ENCODE data around the gene ERH. TPM values are rescaled to one million over a fixed set of nuclear protein-coding genes. Genes with fewer than 3 reads are reported as not detected.
"Not testable (repeated sequence)": the region's sequence is repeated elsewhere in the genome, so short reads cannot be mapped to it uniquely, and the experiment has no call there.

Gene ERH
- total RNA-seq, 2 experiments from 2014 or later: 327 to 330 TPM

DNA sequence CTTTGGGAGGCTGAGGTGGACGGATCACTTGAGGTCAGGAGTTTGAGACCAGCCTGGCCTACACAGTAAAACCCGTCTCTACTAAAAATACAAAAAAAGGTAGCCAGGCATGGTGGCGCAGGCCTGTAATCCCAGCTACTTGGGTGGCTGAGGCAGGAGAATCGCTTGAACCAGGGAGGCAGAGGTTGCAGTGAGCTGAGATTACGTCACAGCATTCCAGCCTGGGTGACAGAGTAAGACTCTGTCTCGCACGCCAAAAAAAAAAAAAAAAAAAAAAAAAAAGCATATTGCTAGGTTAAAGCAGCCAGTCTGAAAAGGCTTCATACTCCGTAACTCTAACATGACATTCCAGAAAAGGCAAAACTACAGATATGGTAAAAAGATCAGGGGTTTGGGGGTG lies 6.7 kb downstream of the ERH start:
- H3K27ac Mint-ChIP-seq, CTCF ChIA-PET, H3K27me3 Mint-ChIP-seq, DNase-seq, H3K9me3 Mint-ChIP-seq, H3K4me3 Mint-ChIP-seq: not testable (repeated sequence)
- Mint-ChIP-seq H3K36me3 (peaks cover 75% of the 10 kb centered on the region), H3K4me1 (ENCODE audit: low read depth) (peaks cover 68% of the 10 kb centered on the region)
- intact Hi-C loops (cut with micrococcal nuclease): loop anchor here (10.0 kb wide), 1 partner anchor 267 kb away; no protein-coding TSS in a partner anchor
- POLR2A ChIA-PET: interaction anchor here (1.2 kb wide), 1 partner anchor 24 kb away, joined by 3 read pairs; no protein-coding TSS in a partner anchor

DNA sequence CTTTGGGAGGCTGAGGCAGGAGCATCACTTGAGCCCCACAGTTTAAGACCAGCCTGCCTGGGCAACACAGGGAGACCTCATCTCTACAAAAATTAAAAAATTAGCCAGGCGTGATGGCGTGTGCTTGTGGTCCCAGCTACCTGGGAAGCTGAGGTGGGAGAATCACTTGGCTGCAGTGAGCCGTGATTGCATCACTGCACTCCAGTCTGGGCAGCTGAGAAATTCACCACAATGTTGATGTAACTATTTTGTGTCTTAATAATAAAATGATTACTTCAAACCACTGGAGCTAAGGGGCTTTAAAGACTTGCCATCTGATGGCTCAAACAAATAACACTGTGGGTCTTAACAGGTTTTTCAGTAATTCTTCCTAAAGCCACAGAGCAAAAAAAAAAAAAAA lies 10.8 kb downstream of the ERH start:
- no peak overlapping the region for H3K27ac Mint-ChIP-seq
- POLR2A ChIA-PET: no interaction called here

DNA sequence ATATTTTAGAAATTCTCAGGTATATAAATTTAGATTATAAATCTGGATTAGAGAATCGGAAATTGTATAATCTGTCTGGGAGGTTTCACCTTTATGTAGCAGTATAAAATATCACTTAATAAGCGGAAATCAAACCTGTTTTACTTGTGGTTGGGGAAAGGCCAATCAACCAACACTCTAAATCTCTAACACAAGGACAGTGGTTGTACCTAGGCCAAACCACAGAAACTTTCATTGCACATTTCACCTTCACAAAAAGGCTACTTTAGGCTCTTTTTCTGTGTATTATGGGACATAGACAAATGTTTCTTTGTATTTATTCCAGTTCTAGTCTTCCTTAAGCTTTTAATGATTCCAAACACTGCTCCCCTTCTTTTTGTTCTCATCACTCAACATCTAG lies 19.8 kb downstream of the ERH start:
- Mint-ChIP-seq H3K4me3 (no peak overlapping the region), H3K9me3 (peaks cover 2% of the 10 kb centered on the region), H3K27me3 (no peaks in the 10 kb centered on the region), H3K4me1 (ENCODE audit: low read depth) (peaks cover 14% of the 10 kb centered on the region), H3K27ac (no peak overlapping the region), H3K36me3 (peaks cover 42% of the 10 kb centered on the region)
- intact Hi-C loops (cut with micrococcal nuclease): no loop called here
- POLR2A ChIA-PET: no interaction called here
- CTCF ChIA-PET: no interaction called here
- DNase-seq: no peak

More for the DNA sequence above, 10.8 kb downstream of the ERH start:
- Mint-ChIP-seq H3K9me3 (no peaks in the 10 kb centered on the region), H3K4me1 (ENCODE audit: low read depth) (peaks cover 43% of the 10 kb centered on the region), H3K4me3 (no peak overlapping the region), H3K27me3 (no peaks in the 10 kb centered on the region), H3K36me3 (peaks cover 57% of the 10 kb centered on the region)
- no peak for DNase-seq
- CTCF ChIA-PET: no interaction called here
- intact Hi-C loops (cut with micrococcal nuclease): no loop called here

DNA sequence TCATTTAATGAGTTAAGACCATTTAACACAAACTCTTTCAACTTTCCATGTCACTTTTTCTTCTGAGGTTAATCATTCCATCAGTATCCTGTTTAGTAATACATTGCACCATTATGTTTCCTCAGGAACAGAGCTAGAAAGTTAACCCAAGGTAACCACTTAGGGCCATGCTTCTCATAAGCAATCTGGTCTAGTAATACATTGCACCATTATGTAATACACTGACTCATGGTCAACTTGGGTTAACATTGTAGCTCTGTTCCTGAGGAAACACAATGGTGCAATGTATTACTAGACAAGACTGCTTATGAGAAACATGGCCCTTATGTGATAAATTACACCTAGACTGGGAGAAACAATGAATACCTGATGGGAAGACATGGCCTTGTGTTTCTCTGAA lies 21.7 kb downstream of the ERH start:
- H3K27me3 Mint-ChIP-seq: no peaks in the 10 kb centered on the region
- H3K4me1 Mint-ChIP-seq (ENCODE audit: low read depth): peaks cover 22% of the 10 kb centered on the region
- ChIA-PET POLR2A (no interaction called here), CTCF (interaction anchor here (0.8 kb wide), 1 partner anchor 115 kb away, joined by 3 read pairs; no protein-coding TSS in a partner anchor)
- no peak overlapping the region for H3K27ac Mint-ChIP-seq
- intact Hi-C loops (cut with micrococcal nuclease): no loop called here
- peaks cover 47% of the 10 kb centered on the region for H3K36me3 Mint-ChIP-seq
- peaks cover 2% of the 10 kb centered on the region for H3K9me3 Mint-ChIP-seq
- DNase-seq: no peak
- no peak overlapping the region for H3K4me3 Mint-ChIP-seq

DNA sequence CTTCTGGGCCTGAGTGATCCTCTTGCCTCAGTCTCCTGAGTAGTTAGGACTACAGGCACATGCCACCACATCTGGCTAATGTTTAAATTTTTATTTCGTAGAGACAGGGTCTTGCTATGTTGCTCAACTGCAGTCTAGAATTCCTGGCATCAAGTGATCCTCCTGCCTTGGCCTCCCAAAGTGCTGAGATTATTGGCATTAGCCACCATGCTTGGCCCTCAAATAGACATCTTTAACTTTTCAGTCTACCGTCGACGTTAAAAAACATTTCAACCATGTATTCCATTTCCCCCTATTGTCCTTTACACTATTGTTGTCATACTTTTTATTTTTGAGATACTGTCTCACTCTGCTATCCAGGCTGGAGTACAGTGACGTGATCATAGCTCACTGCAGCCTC lies 22.4 kb downstream of the ERH start:
- no peak for DNase-seq
- no peaks in the 10 kb centered on the region for H3K27me3 Mint-ChIP-seq
- POLR2A ChIA-PET: no interaction called here
- peaks cover 2% of the 10 kb centered on the region for H3K9me3 Mint-ChIP-seq
- H3K4me1 Mint-ChIP-seq (ENCODE audit: low read depth): peaks cover 22% of the 10 kb centered on the region
- H3K36me3 Mint-ChIP-seq: peaks cover 47% of the 10 kb centered on the region
- CTCF ChIA-PET: no interaction called here
- intact Hi-C loops (cut with micrococcal nuclease): no loop called here
- H3K4me3 Mint-ChIP-seq: no peak overlapping the region
- H3K27ac Mint-ChIP-seq: no peak overlapping the region

DNA sequence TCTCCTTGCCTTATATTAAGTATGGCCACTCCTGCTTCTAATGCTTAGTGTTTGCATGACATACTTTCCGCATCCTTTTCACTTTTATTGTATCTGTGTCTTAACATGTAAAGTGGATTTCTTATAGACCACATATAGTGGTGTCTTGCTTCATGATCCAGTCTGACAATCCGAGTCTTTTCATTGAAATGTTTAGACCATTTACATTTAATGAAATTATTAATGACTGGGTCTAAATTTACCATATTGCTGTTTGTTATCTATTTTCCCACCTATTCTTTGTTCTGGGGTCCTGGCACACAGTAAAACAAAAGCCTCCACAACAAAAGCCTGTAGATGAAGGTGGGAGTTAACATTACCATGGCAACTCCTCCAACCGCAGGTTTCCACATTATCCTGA lies 22.9 kb downstream of the ERH start:
- H3K36me3 Mint-ChIP-seq: peaks cover 44% of the 10 kb centered on the region
- no peak overlapping the region for H3K4me3 Mint-ChIP-seq
- no peaks in the 10 kb centered on the region for H3K27me3 Mint-ChIP-seq
- intact Hi-C loops (cut with micrococcal nuclease): no loop called here
- no peak overlapping the region for H3K27ac Mint-ChIP-seq
- no peak for DNase-seq
- ChIA-PET POLR2A (no interaction called here), CTCF (no interaction called here)
- H3K9me3 Mint-ChIP-seq: peaks cover 2% of the 10 kb centered on the region
- peaks cover 22% of the 10 kb centered on the region for H3K4me1 Mint-ChIP-seq (ENCODE audit: low read depth)

DNA sequence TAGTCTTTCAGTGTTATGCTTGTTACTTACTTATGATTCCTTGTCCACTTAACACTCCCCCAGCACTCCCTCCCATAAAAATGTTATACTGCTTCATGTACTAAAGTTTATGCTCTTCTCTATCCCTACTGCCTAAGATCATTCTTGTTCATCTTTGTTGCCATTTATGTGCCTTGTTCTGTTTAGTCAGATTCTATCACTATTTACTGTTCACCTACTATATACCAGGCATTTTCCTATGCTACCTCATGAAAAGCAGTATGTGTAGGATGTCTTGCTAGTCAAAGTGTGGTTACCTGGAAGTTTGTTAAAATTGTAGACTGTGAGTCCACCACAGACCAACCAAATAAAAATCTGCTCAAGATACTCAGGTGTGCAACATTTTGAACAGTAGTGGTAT lies 23.9 kb downstream of the ERH start:
- Mint-ChIP-seq H3K4me1 (ENCODE audit: low read depth) (peaks cover 22% of the 10 kb centered on the region), H3K27me3 (no peaks in the 10 kb centered on the region), H3K36me3 (peaks cover 38% of the 10 kb centered on the region), H3K27ac (peak overlapping the region; percentile 77), H3K4me3 (no peak overlapping the region), H3K9me3 (peaks cover 2% of the 10 kb centered on the region)
- ChIA-PET POLR2A (no interaction called here), CTCF (no interaction called here)
- no peak for DNase-seq
- intact Hi-C loops (cut with micrococcal nuclease): no loop called here

DNA sequence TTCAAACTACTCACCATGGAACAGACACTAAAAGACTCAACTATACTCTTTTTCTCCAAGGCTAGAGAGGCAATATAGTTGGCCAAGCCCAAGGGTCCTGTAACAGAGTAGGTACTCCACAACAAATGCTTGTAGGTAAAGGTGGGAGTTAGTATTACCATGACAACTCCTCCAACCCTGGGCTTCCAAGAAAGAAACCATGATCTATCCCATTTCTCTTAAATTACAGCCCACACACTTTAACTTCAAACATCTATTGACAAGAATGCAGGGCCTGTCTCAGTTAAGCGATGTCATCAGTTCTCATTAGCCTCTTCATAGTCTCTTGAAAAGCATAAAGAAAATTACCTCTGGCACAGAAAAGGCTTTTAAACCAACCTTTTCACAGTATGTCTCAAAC lies 25.0 kb downstream of the ERH start:
- DNase-seq: no peak
- Mint-ChIP-seq H3K4me3 (no peak overlapping the region), H3K27ac (peak overlapping the region; percentile 77), H3K9me3 (peaks cover 2% of the 10 kb centered on the region), H3K27me3 (no peaks in the 10 kb centered on the region), H3K36me3 (peaks cover 34% of the 10 kb centered on the region), H3K4me1 (ENCODE audit: low read depth) (peaks cover 22% of the 10 kb centered on the region)
- ChIA-PET POLR2A (interaction anchor here (0.5 kb wide), 1 partner anchor 1098 kb away, joined by 4 read pairs; no protein-coding TSS in a partner anchor), CTCF (no interaction called here)
- intact Hi-C loops (cut with micrococcal nuclease): loop anchor here (2.0 kb wide), 1 partner anchor 14 kb away; no protein-coding TSS in a partner anchor

DNA sequence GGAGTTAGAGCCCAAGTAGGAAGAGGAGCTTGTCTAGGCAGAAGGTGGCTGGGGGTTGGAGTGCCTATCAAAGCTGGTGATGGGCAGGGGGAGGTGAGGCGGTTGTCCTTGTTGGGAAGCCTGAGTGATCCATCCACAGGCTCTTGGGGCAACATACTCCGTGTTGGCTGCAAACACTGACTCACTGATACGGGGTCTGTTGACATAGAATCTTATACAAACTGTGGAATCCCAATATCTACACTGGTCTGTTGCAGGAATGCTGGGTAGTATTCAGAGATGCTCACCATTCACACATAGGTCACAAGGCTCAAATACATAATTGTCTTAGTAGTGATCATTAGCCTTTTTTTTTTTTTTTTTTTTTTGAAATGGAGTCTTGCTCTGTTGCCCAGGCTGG lies 26.0 kb downstream of the ERH start:
- Mint-ChIP-seq H3K9me3 (peaks cover 2% of the 10 kb centered on the region), H3K27ac (peak overlapping the region; percentile 31), H3K4me1 (ENCODE audit: low read depth) (peaks cover 22% of the 10 kb centered on the region), H3K4me3 (no peak overlapping the region), H3K27me3 (no peaks in the 10 kb centered on the region), H3K36me3 (peaks cover 32% of the 10 kb centered on the region)
- ChIA-PET POLR2A (no interaction called here), CTCF (no interaction called here)
- DNase-seq: no peak
- intact Hi-C loops (cut with micrococcal nuclease): loop anchor here (2.0 kb wide), 1 partner anchor 13 kb away; no protein-coding TSS in a partner anchor

DNA sequence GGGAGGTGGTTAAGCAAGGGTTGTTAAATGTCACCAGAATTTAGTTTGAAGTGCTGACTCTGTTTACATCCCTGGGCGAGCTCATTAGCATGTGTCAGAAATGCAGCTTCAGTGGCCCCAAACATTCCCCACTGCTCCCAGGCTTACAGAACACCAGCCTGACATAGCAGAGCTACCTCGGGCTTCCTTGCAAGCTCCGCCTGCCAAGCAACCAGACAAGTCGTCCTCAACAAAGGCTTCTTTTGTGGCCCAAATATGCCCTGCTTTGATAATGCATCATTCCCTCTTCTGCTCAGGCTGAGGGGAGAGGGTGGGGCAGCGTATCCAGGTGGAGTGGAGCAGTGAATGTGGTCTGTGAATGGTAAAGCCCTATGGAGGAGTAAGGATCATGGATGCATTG lies 28.0 kb downstream of the ERH start:
- CTCF ChIA-PET: interaction anchor here (1.2 kb wide), 1 partner anchor 127 kb away, joined by 7 read pairs; no protein-coding TSS in a partner anchor
- intact Hi-C loops (cut with micrococcal nuclease): no loop called here
- DNase-seq: no peak
- Mint-ChIP-seq H3K4me1 (ENCODE audit: low read depth) (peaks cover 22% of the 10 kb centered on the region), H3K9me3 (no peaks in the 10 kb centered on the region), H3K36me3 (peaks cover 11% of the 10 kb centered on the region), H3K4me3 (no peak overlapping the region), H3K27me3 (no peaks in the 10 kb centered on the region), H3K27ac (no peak overlapping the region)
- POLR2A ChIA-PET: interaction anchor here (0.8 kb wide), 1 partner anchor 10 kb away, joined by 3 read pairs; no protein-coding TSS in a partner anchor

DNA sequence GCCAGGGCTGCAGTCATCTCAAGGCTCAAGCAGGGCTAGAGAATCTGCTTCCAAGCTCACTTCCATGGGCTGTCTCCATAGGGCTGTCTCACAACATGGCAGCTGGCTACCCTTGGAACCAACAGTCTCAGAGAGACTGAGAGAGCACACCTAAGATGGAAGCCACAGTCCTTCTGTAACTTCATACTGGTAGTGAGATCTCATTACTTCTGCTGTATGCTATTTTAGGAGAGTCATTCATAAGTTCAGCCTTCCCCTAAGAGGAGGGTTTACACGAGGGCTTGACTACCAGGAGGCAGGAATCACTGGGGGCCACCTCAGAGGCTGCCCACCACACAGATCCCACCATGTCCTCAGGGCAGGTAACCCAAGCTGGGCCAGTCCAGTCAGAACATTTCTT lies 29.7 kb downstream of the ERH start:
- peaks cover 8% of the 10 kb centered on the region for H3K36me3 Mint-ChIP-seq
- POLR2A ChIA-PET: interaction anchor here (0.9 kb wide), 1 partner anchor 23 kb away, joined by 3 read pairs; no protein-coding TSS in a partner anchor

DNA sequence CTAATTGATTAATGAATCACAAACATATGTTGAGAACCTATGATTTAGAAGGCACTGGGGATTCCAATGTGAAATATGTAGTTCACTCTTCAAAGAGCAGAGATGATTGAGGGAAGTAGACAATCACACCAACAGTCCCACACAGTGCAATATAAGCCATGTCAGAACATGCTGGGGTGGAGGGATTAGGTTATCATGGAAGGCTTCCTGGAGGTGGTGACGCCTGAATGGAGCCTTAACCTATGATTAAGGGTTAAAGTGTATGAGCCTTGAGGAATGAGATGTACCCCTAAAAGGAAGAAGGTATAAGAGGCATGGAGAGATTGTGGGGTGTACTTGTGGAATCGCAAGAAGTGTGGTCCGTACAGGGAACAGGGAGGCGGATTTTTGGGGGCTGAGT lies 31.3 kb downstream of the ERH start:
- intact Hi-C loops (cut with micrococcal nuclease): no loop called here
- Mint-ChIP-seq H3K36me3 (no peaks in the 10 kb centered on the region), H3K4me3 (no peak overlapping the region), H3K4me1 (ENCODE audit: low read depth) (no peaks in the 10 kb centered on the region), H3K27ac (no peak overlapping the region), H3K9me3 (no peaks in the 10 kb centered on the region), H3K27me3 (no peaks in the 10 kb centered on the region)
- DNase-seq: no peak
- CTCF ChIA-PET: no interaction called here
- POLR2A ChIA-PET: no interaction called here

More for the DNA sequence above, 29.7 kb downstream of the ERH start:
- H3K4me1 Mint-ChIP-seq (ENCODE audit: low read depth): peaks cover 9% of the 10 kb centered on the region
- H3K9me3 Mint-ChIP-seq: no peaks in the 10 kb centered on the region
- DNase-seq: no peak
- no peaks in the 10 kb centered on the region for H3K27me3 Mint-ChIP-seq
- intact Hi-C loops (cut with micrococcal nuclease): no loop called here
- CTCF ChIA-PET: no interaction called here
- no peak overlapping the region for H3K4me3 Mint-ChIP-seq
- no peak overlapping the region for H3K27ac Mint-ChIP-seq

DNA sequence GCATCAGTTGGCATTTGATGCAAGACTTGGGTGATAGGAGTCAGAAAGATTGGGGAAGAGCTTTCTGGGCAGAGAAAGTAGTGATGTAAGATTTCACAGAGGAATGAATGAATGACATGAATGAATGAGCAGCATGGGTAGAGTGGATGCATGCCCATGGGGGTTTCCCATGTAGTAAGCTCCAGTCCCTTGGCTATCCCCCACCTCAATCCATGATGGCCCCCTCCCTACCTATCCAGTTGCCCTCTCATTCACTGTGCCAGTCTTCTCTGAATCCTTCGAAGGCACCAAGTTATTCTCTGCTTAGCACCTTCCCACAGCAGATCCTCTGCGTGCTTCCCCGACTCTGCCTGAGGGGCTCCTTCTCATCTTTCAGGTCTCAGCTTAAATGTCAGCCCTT lies 32.0 kb downstream of the ERH start:
- Mint-ChIP-seq H3K4me3 (no peak overlapping the region), H3K27ac (no peak overlapping the region), H3K27me3 (peaks cover under 1% of the 10 kb centered on the region), H3K36me3 (no peaks in the 10 kb centered on the region), H3K9me3 (no peaks in the 10 kb centered on the region), H3K4me1 (ENCODE audit: low read depth) (peaks cover under 1% of the 10 kb centered on the region)
- POLR2A ChIA-PET: no interaction called here
- no peak for DNase-seq
- intact Hi-C loops (cut with micrococcal nuclease): no loop called here
- CTCF ChIA-PET: no interaction called here

Data from activated CD4-positive, alpha-beta memory T cell treated with anti-CD3 and anti-CD28 coated beads for 36 hours (primary cell).